DOHH2 (cell line): ENCODE results near the gene CRAMP1.
"Not testable (repeated sequence)": the region's sequence is repeated elsewhere in the genome, so short reads cannot be mapped to it uniquely, and the experiment has no call there.

Experiments
- H3F3A ChIP-seq: fragments of 200-600 bp; sonication (generic), shearing (Covaris generic); 2 replicates; pipeline ENCODE4 v1.6.0; 2016; ENCODE audit warnings: antibody characterized with exemption, mild to moderate bottlenecking; ENCODE audit not compliant: control insufficient read depth, insufficient read depth
- H3K27ac ChIP-seq: fragments of 200-600 bp; sonication (generic); 2 replicates; pipeline ENCODE4 v1.5.1; 2014; ENCODE audit warnings: low read depth, mild to moderate bottlenecking, low read length, moderate library complexity
- H3K27me3 ChIP-seq: fragments of 200-600 bp; sonication (generic); 2 replicates; pipeline ENCODE4 v1.6.1; 2014; ENCODE audit warnings: mild to moderate bottlenecking, low read length, mixed read lengths; ENCODE audit not compliant: control insufficient read depth
- H3K36me3 ChIP-seq: fragments of 200-600 bp; sonication (generic); 2 replicates; pipeline ENCODE4 v1.6.1; 2014; ENCODE audit warnings: mild to moderate bottlenecking, low read length, moderate library complexity, mixed read lengths; ENCODE audit not compliant: control insufficient read depth
- H3K4me1 ChIP-seq: fragments of 200-600 bp; sonication (generic); 2 replicates; pipeline ENCODE4 v1.6.1; 2014; ENCODE audit warnings: mild to moderate bottlenecking, low read length, mixed read lengths; ENCODE audit not compliant: control insufficient read depth
- H3K4me2 ChIP-seq: fragments of 200-600 bp; sonication (generic); 2 replicates; pipeline ENCODE4 v1.6.0; 2014; ENCODE audit warnings: mild to moderate bottlenecking, low read length, moderate library complexity
- H3K4me3 ChIP-seq: fragments of 200-600 bp; sonication (generic); 2 replicates; pipeline ENCODE4 v1.5.1; 2014; ENCODE audit warnings: mild to moderate bottlenecking, low read length, mixed read lengths
- H3K79me2 ChIP-seq: fragments of 200-600 bp; sonication (generic); 2 replicates; pipeline ENCODE4 v1.6.1; 2014; ENCODE audit warnings: mild to moderate bottlenecking, low read length, mixed read lengths; ENCODE audit not compliant: control insufficient read depth
- H3K9me2 ChIP-seq: fragments of 200-600 bp; sonication (generic); replicated peaks from 2 replicates; pipeline ENCODE4 v1.6.1; 2014; ENCODE audit warnings: mild to moderate bottlenecking, low read length, mixed read lengths; ENCODE audit not compliant: control insufficient read depth
- H3K9me3 ChIP-seq: fragments of 200-600 bp; sonication (generic); 2 replicates; pipeline ENCODE4 v1.6.1; 2014; ENCODE audit warnings: antibody characterized with exemption, low read length, mixed read lengths; ENCODE audit not compliant: control insufficient read depth, insufficient read depth
- H4K20me1 ChIP-seq: fragments of 200-600 bp; sonication (generic); 2 replicates; pipeline ENCODE4 v1.6.0; 2014; ENCODE audit warnings: low read depth, mild to moderate bottlenecking, antibody characterized with exemption, low read length, moderate library complexity; ENCODE audit not compliant: control insufficient read depth, insufficient read depth
- CTCF ChIP-seq: fragments of 200-600 bp; sonication (generic); IDR thresholded peaks from one replicate; pipeline ENCODE4 v1.5.1; 2014; ENCODE audit warnings: antibody characterized with exemption, mild to moderate bottlenecking, low read depth, low read length; ENCODE audit not compliant: poor library complexity, severe bottlenecking
- EZH2phosphoT487 ChIP-seq: fragments of 200-600 bp; sonication (generic); IDR thresholded peaks from 2 replicates; pipeline ENCODE4 v1.6.1; 2017; ENCODE audit warnings: borderline replicate concordance, mild to moderate bottlenecking, antibody characterized with exemption, low read length, moderate library complexity, mixed read lengths

CRAMP1 gene

GRCh38 chr16:1715220-1715619 is 103.1 kb downstream of the CRAMP1 start:
- peak overlapping the region; percentile 99 for H3K27ac ChIP-seq
- H3K9me2 ChIP-seq: no peaks in the 10 kb centered on the region
- peak overlapping the region; percentile 80 for H3K4me3 ChIP-seq
- H3K4me2 ChIP-seq: peak overlapping the region; percentile 97
- peaks cover 91% of the 10 kb centered on the region for H3K79me2 ChIP-seq
- H3F3A ChIP-seq: peaks cover 51% of the 10 kb centered on the region
- H3K4me1 ChIP-seq: peaks cover 96% of the 10 kb centered on the region
- H3K27me3 ChIP-seq: no peaks in the 10 kb centered on the region
- H4K20me1 ChIP-seq: no peaks in the 10 kb centered on the region
- H3K9me3 ChIP-seq: no peaks in the 10 kb centered on the region
- peaks cover 35% of the 10 kb centered on the region for H3K36me3 ChIP-seq
- TF ChIP-seq CTCF: no peak
- TF ChIP-seq EZH2phosphoT487: no peak

- H4K20me1 ChIP-seq, H3K9me2 ChIP-seq, H3K9me3 ChIP-seq, H3K27me3 ChIP-seq: not testable (repeated sequence)
- peaks cover 100% of the 10 kb centered on the region for H3K4me1 ChIP-seq
- peak overlapping the region; percentile 15; the same call in 1 of the 2 replicates for H3K4me3 ChIP-seq
- H3F3A ChIP-seq: peaks cover 32% of the 10 kb centered on the region
- H3K27ac ChIP-seq: peak overlapping the region; percentile 90
- H3K79me2 ChIP-seq: peaks cover 92% of the 10 kb centered on the region
- H3K36me3 ChIP-seq: peaks cover 31% of the 10 kb centered on the region
- peak overlapping the region; percentile 64 for H3K4me2 ChIP-seq
Observed at GRCh38 chr16:1718236-1718635, 106.1 kb downstream of the CRAMP1 start.

GRCh38 chr16:1719559-1720229 is 107.5 kb downstream of the CRAMP1 start:
- Histone ChIP-seq H3K79me2 (peaks cover 100% of the 10 kb centered on the region), H3F3A (peaks cover 18% of the 10 kb centered on the region), H3K36me3 (peaks cover 36% of the 10 kb centered on the region), H3K4me1 (peaks cover 100% of the 10 kb centered on the region), H3K4me2 (peak overlapping the region; percentile 64), H3K4me3 (peak overlapping the region; percentile 44), H3K27ac (peak overlapping the region; percentile 90)
- H4K20me1 ChIP-seq, H3K9me3 ChIP-seq, H3K9me2 ChIP-seq, H3K27me3 ChIP-seq: not testable (repeated sequence)

- Histone ChIP-seq H3K4me2 (peak overlapping the region; percentile 46; the same call in 1 of the 2 replicates), H3K27me3 (no peaks in the 10 kb centered on the region), H3K9me2 (no peaks in the 10 kb centered on the region), H3K4me1 (peaks cover 99% of the 10 kb centered on the region), H3F3A (peaks cover 14% of the 10 kb centered on the region), H3K9me3 (no peaks in the 10 kb centered on the region), H3K79me2 (peaks cover 94% of the 10 kb centered on the region), H3K36me3 (peaks cover 33% of the 10 kb centered on the region), H3K27ac (no peak overlapping the region), H4K20me1 (no peaks in the 10 kb centered on the region), H3K4me3 (no peak overlapping the region)
- TF ChIP-seq EZH2phosphoT487 (no peak), CTCF (no peak)
Observed at GRCh38 chr16:1721372-1721771, 109.2 kb downstream of the CRAMP1 start.
